GM19467 (cell line): ENCODE data around the gene C15orf39.

ENCODE experiments used
- ATAC-seq: cut with Tn5 transposase; IDR thresholded peaks from one replicate; pipeline ENCODE4 v1.9.1; 2021; ENCODE audit warnings: mild to moderate bottlenecking, moderate library complexity; ENCODE audit not compliant: unreplicated experiment

C15orf39 gene

DNA sequence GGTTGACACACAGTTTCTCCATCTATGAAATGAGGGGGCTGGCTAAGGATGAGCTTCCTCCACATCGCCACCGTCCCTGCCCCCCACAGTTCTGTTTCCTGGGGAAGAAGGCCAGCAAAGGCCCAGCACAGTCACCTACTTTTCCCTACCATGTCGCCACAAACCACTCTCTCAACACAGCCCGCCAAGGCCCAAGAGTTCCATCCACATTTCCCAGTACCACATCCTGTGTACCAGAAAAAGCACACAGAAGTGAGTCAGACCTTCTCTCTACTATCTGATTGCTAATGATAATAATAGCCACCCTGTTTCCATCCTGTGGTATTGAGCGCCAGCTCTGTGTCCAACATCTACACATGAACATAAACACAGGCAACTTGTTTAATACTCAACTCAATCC lies 30.3 kb upstream of the C15orf39 start:
- ATAC-seq, result no peak

DNA sequence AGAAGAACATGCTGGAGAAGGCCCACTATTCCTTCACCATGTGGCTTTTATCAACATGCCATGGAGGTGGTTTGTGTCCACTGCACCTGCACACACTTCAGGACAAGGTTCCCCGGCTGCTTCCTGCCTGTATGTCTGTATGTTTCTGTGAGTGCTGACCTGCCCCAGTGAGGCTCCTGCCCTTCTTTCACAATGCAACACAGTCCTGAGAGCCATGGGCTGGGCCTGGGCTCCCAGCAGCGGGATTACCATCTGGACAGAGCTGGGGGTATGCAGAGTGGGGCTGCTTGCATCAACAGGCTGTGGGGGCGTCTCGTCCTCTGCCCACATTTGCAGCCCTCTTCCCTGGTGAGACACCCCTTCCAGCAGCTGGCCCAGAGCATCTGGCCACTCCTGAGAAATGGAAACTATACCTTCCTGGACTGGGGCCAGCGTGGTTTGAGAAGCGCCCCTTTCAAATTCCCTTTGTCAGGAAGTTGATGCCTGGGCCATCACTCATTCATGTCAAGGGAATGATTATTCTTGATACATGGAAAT lies 29.3 kb upstream of the C15orf39 start:
- ATAC-seq, result no peak

DNA sequence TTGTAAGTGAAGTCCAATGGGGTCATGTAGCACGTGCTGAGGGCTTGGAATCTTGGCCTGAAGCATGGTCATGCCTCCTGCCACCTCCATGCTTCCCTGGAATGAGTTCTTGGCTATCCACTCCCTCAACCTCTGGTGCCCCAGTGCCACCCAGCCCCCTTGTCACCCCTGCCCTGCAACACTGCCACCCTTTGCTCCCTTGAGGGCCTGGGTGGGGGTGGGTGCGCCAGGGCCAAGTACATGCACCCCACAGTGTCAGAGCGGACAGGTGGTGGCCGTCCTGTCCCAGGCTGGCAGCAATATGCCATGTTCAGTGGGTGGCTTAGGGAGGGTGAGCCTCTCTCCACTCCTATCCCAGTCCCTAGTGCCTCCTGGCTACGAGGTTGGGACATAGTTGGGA lies 27.6 kb upstream of the C15orf39 start:
- ATAC-seq, result no peak

DNA sequence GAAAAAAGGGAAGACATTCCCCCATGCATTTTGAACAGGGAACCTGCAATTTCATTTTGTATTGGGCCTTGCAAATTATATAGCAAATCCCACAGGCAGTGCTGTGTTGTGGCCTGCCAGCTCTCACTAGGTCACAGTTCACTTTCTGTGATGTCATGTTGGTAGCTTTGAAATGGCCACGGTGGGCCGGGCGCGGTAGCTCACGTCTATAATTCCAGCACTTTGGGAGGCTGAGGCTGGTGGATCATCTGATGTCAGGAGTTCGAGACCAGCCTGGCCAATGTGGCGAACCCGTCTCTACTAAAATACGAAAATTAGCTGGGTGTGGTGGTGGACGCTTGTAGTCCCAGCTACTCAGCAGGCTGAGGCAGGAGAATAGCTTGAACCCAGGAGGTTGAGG lies 27.0 kb upstream of the C15orf39 start:
- ATAC-seq, result no peak

DNA sequence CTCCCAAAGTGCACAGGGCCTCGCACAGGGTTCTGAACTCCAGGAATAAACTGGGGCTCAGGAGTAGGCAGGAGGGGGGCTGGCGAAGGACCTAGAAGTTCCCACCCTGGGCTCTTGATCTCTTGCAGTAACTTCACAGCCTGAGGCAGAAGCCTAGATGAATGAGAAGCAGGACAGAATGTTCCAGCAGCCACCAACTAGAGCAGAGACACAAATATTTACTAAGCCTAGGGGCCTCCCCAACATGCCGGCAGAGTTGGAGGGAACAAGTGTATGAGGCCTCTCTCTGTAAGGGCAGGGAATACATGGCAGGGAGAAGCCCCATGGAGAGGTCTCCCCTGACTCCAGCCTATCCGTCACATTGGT lies 25.3 kb upstream of the C15orf39 start:
- no peak for ATAC-seq

DNA sequence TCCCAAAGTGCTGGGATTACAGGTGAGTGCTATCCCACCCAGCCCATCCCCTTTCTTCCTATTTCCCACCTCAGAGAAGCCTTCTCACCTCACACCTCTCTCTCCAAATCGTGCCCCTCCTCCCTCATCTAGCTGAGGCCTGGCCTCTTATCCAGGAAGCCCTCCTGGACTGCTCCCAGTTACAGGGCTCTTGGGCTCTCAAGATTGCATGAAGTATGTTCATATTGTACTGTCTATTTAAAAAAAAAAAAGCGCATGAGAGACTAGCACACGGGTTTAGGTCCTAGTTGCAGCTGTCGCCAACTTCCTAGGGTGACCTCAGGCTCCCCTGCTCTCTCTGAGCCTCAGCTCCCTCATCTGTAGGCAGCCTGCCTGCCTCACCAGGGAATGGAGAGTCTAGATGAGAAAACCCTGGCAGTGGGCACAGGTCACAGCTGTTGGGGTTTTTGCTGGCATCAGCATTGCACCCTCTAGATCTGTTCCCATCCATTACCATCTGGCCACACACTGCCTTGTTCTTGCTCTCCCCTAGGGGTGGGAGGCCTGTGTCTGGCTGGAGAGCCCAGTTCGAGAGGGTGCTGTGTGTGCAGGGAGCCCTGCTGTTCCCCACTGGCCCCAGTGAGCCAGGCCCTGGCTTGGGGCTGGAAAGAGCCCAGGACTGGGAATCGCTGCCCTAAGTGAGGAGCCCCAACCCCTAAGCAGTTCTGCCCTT lies 24.2 kb upstream of the C15orf39 start:
- ATAC-seq, result no peak

DNA sequence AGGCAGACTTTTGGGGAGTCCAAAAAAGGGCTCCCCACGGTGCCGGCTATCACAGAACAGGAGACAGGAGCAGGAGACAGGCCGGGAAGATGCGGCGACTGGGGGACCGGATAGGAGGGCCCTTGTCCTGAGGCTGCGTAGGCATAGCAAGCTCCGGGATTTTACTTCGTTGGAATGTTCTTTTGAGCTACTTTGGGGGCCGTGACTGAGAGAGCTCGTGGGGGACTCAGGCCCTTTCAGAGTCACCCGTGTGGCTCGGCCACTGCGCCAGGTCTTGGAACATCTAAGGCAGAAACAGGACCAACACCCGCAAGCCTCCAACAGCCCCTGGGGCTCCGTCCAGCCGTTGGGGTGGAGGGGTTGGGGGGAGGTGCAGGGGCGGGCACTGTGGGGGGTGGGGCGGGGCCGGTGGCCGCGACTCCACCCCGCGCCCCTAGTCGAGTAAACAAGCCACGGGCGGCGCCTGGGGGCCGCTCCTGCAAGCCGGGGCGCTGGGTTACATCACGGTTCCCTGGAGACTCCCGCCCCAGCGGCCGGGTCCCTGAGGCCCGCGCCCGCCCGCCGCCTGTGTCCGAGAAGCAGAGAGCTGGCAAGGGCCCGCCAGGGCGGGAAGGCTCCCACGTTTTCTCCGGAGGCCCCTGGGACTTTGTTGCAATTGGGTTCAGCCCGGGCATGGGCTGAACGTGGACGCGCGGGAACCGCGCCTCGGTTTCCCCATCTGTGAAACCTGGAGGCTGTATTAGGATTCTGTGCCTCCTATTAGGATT lies 23.3 kb upstream of the C15orf39 start:
- ATAC-seq, result no peak

DNA sequence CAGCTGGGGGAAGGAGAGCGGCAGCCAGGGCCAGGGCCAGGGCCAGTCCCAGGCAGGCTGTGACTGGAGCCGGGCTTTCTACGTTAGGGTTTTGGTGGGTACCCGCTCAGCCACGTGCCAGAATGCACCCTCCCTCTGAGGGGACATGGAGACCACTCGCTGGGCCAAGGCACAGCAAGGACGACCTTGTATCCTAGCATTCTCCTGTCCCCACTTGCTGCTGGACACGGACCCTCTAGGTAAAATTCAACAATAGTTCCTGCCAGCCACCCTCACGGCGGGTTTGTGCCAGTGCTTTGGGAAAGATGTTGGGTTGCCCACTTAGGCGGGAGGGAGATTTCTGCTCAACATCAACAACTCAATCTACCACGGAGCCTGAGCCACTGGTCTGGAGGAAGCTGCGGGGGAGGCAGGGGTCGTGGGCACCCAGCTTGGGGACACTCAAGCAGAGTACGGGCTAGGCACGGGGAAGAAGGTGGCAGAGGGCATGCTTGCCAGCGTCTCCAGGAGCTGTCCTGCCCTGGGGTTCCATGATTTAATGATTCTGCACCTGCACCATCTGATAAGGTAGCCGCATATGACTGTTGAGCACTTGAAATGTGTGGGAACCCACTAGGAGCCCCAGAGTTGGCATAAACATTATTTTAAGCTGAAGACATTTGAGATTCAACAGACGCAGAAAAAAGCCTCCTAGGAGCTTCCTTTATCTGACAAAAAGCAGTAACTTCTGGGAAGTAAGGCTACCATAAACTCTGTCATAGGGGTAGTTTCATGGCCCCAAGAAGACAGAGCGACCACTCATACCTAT lies 22.5 kb upstream of the C15orf39 start:
- no peak for ATAC-seq

DNA sequence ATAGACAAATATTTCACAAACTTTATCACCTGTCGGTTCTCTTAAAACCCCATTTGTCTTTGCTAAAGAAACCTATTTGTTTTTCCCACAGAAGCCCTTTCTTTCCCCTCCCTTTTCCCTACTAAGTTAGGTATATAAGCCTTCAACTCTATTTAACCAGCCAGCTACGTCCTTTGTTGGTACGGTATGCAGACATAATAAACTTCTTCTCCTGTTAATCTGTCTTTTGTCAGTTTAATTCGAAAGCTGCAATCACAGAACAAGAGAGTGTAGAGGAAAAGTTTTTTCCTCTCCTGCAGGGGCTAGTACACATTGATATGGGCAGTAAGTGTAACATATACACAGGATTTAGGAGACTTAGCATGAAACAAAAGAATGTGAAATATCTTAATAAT lies 21.9 kb upstream of the C15orf39 start:
- ATAC-seq, result no peak

DNA sequence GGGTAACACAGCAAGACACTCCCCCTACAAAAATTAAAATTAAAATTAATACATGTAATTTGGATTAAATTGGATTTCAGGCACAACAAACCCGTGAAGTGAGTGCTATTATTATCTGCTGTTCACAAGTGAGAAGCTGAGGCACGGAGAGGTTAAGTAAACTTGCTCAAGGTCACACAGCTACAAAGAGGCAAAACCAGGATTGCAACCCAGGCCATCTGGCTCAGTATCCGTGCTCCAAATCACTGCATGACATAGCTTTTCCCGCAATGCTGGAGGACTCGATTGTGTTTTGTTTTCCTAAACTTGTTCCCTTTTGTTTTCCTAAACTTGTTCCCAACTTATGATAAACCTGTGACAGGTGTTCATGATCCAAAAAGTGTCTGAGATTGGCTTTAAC lies 19.9 kb upstream of the C15orf39 start:
- ATAC-seq, result no peak

DNA sequence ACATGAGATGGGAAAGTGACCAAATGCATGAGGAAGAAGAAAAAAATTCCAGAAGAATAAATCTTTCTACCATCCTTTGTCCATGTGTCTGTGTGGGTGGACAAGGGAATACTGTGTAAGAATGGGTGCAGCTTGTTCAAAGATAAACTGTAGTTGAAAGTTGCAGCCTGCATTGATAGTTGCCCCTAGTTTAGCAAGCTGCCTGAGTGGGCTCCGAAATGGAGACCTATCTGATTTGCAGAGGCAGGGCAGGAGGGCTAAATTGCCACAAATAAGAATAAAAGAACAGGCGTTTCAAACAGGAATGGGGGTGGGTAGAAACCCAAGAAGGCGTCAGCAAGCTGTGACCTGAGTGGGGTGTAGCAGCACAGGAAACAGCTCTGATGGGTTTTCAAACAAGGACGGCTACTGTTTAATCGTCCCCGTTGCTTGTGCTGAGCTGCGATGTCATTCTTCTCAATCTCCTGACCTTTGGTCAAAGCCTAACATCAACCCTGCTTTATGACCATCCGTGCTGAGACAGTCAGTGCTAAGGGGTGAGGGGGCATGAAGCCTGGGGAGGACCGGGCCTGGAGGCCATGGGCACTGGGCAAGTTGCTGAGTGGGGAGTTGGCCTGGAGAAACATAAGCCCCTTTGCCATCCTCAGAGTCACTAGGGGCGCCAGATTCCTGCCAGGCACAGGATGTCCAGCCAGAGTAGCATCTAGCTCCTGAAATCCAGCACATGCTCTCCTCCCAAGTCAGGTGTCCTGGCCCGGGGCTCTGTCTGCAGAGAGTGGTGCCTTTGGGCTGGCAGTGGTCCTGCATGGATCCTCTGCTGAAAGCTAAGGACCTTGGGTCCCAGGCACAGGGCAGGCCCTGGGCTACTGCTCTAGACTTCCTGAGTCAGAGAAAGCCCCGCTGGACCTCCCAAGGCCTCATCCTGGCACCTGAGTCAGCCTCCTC lies 19.2 kb upstream of the C15orf39 start:
- ATAC-seq, result no peak

DNA sequence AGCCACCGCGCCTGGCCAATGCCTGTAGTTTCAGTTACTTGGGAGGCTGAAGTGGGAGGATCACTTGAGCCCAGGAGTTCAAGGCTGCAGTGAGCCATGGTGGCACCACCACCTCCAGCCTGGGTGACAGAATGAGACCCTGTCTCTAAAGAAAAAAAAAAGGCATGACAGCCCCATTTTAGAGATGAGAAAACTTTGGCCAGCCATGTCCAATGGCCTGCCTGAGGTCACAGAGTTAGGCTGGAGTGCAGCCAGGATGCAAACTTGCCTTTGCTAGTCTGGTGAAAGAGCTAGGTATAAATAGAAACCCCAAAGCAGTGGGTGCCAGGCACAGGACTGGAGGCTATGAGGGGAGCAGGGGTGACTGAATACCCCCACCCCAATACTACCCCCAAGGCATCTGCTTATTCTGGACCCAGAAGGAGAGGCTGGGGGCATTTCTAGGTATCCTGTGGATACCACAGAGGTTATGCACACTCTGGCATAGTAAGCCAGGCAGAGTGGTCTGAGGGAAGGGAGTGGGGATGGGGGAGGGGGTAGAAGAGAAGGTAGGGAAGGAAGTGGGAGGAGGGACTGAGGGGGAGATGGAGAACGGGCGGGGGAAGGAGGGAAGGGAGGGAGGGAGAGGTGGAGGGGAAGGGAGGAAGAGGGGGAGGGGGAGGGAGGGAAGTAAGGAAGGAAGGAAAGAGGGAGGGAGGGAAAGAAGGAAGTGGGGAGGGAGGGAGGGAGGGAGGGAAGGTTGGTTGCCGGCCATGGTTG lies 16.2 kb upstream of the C15orf39 start:
- ATAC-seq, result no peak

DNA sequence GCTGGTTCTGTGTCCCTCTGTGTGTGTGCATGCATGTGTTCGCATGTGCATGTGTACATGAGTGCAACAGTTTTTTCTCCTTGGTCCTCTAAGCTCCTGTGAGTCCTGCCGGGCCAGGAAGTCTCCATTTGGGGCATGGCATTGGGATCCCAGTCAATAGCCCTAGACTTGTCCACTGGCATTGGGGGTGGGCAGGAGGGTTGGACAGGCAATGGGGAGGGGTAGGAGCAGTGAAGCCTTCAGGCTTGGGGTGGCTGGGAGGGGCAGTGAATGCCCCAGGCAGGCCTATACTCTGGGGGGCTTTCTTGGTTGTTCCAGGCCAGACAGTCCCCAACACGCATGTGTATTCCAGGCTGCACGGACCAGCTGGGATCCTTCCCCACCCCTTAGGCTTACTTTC lies 15.6 kb upstream of the C15orf39 start:
- ATAC-seq, result no peak

DNA sequence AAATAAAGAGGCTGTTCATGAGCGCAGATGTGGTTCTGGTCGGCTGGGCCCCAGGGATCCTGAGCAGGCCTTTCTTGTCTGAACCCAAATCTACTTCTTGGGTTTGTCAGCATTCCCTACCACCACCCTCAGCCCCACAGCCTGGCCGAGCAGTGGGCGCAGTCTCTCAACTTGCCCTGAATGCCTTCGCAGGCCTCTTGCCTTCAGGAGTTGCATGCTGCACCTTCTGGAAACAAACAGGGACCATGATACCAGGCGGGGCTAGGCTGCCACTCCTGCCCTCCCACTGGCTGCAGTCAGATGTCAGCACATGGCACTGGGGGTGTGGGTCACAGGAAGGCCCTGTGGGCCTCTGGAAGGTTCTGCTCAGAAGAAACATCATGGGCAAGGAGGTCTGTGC lies 13.2 kb upstream of the C15orf39 start:
- ATAC-seq, result no peak

DNA sequence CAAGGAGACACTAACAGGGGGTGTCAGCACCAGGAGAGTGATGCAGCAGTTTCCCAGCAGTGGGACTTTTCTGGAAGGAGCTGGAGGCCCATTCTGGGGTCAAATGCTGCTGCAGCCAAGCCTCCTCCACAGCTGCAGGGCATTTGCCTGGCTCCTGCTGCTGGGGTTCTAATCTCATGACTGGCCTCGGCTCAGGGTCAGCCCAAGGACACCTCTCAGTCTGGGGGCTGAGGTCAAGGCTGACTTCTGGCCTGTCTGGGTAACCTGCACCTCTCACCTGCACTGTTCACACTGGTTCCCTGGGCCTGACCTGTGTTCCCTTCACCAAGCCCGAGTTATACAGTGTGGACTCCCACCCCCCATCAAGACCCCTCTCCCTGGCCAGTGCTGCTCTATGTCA lies 10.4 kb upstream of the C15orf39 start:
- no peak for ATAC-seq

DNA sequence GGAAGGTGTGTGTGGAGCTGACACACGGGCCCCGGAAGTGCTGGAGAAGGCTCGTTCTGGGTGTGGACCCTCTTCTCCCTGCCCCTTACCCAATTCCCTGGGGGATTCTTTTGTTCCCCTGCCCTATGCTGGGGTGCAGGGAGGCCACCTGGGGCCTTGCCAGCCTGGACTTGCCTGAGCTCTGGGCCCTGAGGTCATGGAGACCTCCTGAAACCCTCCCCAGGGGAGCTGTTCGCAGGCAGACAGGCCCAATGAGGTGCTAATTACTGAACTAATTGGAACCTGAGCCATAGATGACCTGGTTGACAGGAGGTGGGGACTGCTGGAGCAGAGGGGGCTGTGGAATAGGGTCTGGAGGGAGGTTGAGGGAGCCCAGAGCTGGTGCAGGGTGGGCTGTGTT lies 9.4 kb upstream of the C15orf39 start:
- no peak for ATAC-seq

DNA sequence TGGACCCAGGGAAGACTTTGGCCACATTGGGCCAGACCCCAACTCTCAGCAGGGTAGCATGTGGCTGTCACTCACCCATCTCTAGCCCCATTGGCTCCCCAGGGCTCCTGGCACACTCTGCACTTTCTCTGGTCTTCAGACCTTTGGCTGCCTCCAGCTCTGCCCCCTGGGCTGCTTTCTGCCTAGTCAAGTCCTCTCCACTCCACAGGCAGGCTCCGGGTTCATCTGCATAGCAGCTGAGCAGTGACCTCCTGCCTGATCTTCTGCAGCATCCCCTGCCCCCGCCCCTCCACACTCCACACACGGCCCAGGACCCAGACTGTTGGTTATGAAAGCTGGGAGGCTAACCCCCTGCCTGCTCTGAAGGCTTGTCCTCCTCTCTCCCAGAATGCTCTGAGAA lies 8.4 kb upstream of the C15orf39 start:
- ATAC-seq, result no peak

DNA sequence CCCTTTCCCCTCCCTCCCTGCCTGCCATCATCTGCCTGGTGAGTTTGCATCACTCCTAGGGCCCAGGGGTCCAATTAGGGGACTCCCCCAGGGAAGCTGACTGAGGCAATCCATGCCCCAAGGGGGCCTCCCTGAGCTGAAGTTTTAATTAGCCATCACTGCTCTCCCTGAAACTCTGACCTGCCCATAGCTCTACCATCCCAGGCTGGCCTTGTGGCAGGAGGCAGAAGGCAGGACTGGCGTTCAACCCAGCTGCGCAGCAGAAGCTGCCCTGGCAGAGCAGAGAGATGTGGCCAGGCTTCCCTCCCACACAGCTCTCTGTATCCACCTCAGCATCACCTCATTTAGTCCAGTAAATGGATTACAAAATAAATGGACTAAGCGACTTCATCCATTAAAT lies 7.7 kb upstream of the C15orf39 start:
- no peak for ATAC-seq

DNA sequence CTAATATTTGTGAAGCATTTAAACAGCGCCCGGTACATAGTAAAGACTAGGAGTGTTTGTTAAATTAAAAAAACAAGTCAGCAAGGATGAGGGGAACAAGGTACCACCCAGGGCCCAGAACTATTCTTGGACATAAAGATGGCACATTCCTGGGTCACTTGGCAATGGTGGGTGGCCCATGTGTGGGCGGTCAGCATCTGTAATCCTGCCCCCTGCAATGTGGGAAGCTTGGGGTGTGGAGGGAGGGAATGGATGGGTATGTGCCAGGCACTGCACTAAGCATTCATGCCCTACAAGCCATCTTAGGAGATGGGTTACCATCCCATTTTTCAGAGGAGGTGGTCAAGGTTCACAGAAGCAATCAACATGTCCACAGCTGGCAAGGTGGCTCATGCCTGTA lies 7.3 kb upstream of the C15orf39 start:
- ATAC-seq, result no peak
